CD14-positive monocyte (primary cell): ENCODE measurements around the gene PCDH15. TPM values are rescaled to one million over a fixed set of nuclear protein-coding genes. Genes with fewer than 3 reads are reported as not detected.

Experiments
- DNase-seq, 3 donors: peaks; one replicate each; pipeline ENCODE4 v3.0.0-alpha.2; 2011 to 2022
- H2AFZ ChIP-seq: 2 replicates; pipeline ENCODE4 v1.6.0; 2012; ENCODE audit warnings: mild to moderate bottlenecking, low read depth, low read length, inconsistent platforms; ENCODE audit not compliant: insufficient read depth, poor library complexity, severe bottlenecking
- H3K27ac ChIP-seq, 2 donors: 1 replicate in 1 of 2; 2 replicates in 1 of 2; pipeline ENCODE4 v1.5.1; 2012 to 2013; ENCODE audit warnings: low read length in 2 of 2, control low read depth in 1 of 2, inconsistent platforms in 1 of 2, low read depth in 1 of 2, mild to moderate bottlenecking in 1 of 2
- H3K27me3 ChIP-seq, 2 donors: one replicate each; pipeline versions ENCODE4 v1.6.0 to v1.6.1; 2011 to 2013; ENCODE audit warnings: low read length in 2 of 2; ENCODE audit not compliant: control insufficient read depth in 2 of 2, insufficient read depth in 2 of 2
- H3K36me3 ChIP-seq, 2 donors: replicated peaks in 1 of 2; 1 replicate in 1 of 2; 2 replicates in 1 of 2; pipeline versions ENCODE4 v1.5.1 to v1.6.1; 2012 to 2013; ENCODE audit warnings: low read length in 2 of 2, control low read depth in 1 of 2, inconsistent platforms in 1 of 2, mild to moderate bottlenecking in 1 of 2; ENCODE audit not compliant: insufficient read depth in 2 of 2, control insufficient read depth in 1 of 2
- H3K4me1 ChIP-seq, 2 donors: 1 replicate in 1 of 2; 2 replicates in 1 of 2; pipeline versions ENCODE4 v1.5.1 to v1.6.1; 2012 to 2013; ENCODE audit warnings: low read length in 2 of 2, control low read depth in 1 of 2, inconsistent platforms in 1 of 2, mild to moderate bottlenecking in 1 of 2, moderate library complexity in 1 of 2; ENCODE audit not compliant: insufficient read depth in 2 of 2, control insufficient read depth in 1 of 2
- H3K4me2 ChIP-seq: replicated peaks from 2 replicates; pipeline ENCODE3; 2012; ENCODE audit warnings: low read length, moderate library complexity, mild to moderate bottlenecking; ENCODE audit not compliant: poor library complexity, severe bottlenecking; ENCODE audit errors: extremely low read depth
- H3K4me3 ChIP-seq, 3 experiments: fragments of 200-600 bp in 1 of 3; sonication (generic) in 1 of 3; replicated peaks in 1 of 3; 1 replicate in 2 of 3; 2 replicates in 1 of 3; pipeline ENCODE4 v1.5.1; 2011 to 2013; ENCODE audit warnings: low read length in 3 of 3, mild to moderate bottlenecking in 3 of 3, control low read depth in 2 of 3, low read depth in 2 of 3, inconsistent platforms in 1 of 3, moderate library complexity in 1 of 3
- H3K79me2 ChIP-seq: 2 replicates; pipeline ENCODE4 v1.6.0; 2012; ENCODE audit warnings: mild to moderate bottlenecking, control low read depth, inconsistent platforms, low read length, moderate library complexity; ENCODE audit not compliant: insufficient read depth
- H3K9ac ChIP-seq: 2 replicates; pipeline ENCODE4 v1.6.0; 2017; ENCODE audit warnings: low read length, mild to moderate bottlenecking; ENCODE audit not compliant: insufficient read depth, poor library complexity, severe bottlenecking
- H3K9me3 ChIP-seq, 2 donors: replicated peaks in 1 of 2; 1 replicate in 1 of 2; 2 replicates in 1 of 2; pipeline versions ENCODE4 v1.5.1 to v1.6.1; 2012 to 2013; ENCODE audit warnings: low read length in 2 of 2, control low read depth in 1 of 2; ENCODE audit not compliant: control insufficient read depth in 1 of 2, insufficient read depth in 1 of 2
- H4K20me1 ChIP-seq: 2 replicates; pipeline ENCODE4 v1.6.0; 2012; ENCODE audit warnings: mild to moderate bottlenecking, low read length, control low read depth, moderate library complexity; ENCODE audit not compliant: insufficient read depth
- H3K27ac Mint-ChIP-seq, 7 donors: one replicate each; pipeline ENCODE4 v1.8.0; 2020; ENCODE audit warnings: mild to moderate bottlenecking in 7 of 7, mixed read lengths in 7 of 7, moderate library complexity in 6 of 7, inconsistent platforms in 2 of 7
- H3K27me3 Mint-ChIP-seq, 3 donors: one replicate each; pipeline ENCODE4 v1.8.0; 2021 to 2022; ENCODE audit warnings: low read depth in 3 of 3, mild to moderate bottlenecking in 3 of 3, mixed read lengths in 3 of 3, moderate library complexity in 3 of 3, inconsistent platforms in 1 of 3
- H3K36me3 Mint-ChIP-seq, 2 donors: one replicate each; pipeline ENCODE4 v1.8.0; 2020; ENCODE audit warnings: mixed read lengths in 2 of 2, inconsistent platforms in 1 of 2, mild to moderate bottlenecking in 1 of 2
- H3K4me1 Mint-ChIP-seq: one replicate; pipeline ENCODE4 v1.8.0; 2020; ENCODE audit warnings: mild to moderate bottlenecking, mixed read lengths
- H3K4me3 Mint-ChIP-seq, 2 donors: one replicate each; pipeline ENCODE4 v1.8.0; 2020; ENCODE audit warnings: mild to moderate bottlenecking in 2 of 2, mixed read lengths in 2 of 2, moderate library complexity in 1 of 2
- H3K9me3 Mint-ChIP-seq, 7 donors: one replicate each; pipeline ENCODE4 v1.8.0; 2020 to 2022; ENCODE audit warnings: mixed read lengths in 7 of 7, mild to moderate bottlenecking in 6 of 7, moderate library complexity in 6 of 7, inconsistent platforms in 2 of 7
- WGBS: methylation state at CpG from one replicate; pipeline ENCODE4 v1.1.5; 2013; ENCODE audit warnings: missing lambda C conversion rate; ENCODE audit not compliant: insufficient coverage; 5-methylcytosine and 5-hydroxymethylcytosine counted together
- intact Hi-C, 2 donors: fragments of 100-400 bp; cut with micrococcal nuclease; formaldehyde crosslinking; loops; one replicate each; pipeline versions ENCODE4 v1.15.0 to v1.15.1; 2023
- polyA plus RNA-seq, 3 donors: library from polyadenylated mRNA; depleted of rRNA in 1 of 3; unstranded in 2 of 3; stranded (reverse) in 1 of 3; fragments of 300-500 nt in 2 of 3; fragments of >200 nt in 1 of 3; fragmentation: Illumina TruSeq in 2 of 3; gene quantifications; 1 replicate in 2 of 3; 2 replicates in 1 of 3; pipeline ENCODE4 v1.2.3, GENCODE V29; 2012 to 2021
- TF ChIP-seq, protein P1 (sequence below): fragments of 200-600 bp; IDR thresholded peaks from one replicate; pipeline ENCODE4 v1.8.0; 2022; ENCODE audit warnings: antibody characterized with exemption, mild to moderate bottlenecking

Gene PCDH15
- polyA plus RNA-seq, 3 donors, result not detected

DNA sequence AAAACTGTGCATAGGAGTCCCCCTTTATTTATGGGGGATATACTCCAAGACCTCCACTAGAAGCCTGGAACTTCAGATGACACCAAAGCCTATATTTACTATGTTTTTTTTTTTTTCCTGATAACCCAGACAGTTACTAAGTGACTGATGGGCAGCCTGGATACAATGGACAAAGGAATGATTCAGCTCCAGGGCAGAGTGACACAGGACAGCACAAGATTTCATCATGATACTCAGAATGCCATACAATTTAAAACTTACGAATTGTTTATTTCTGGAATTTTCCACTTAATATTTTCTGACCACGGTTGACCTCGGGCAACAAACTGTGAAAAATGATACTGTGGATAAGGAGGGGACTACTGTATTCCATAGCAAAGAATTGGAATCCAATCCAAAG lies 843.6 kb downstream of the PCDH15 start:
- Histone ChIP-seq H3K9ac (no peak overlapping the region), H3K9me3 (peaks cover 6% of the 10 kb centered on the region in 2 donors), H2AFZ (no peak overlapping the region), H3K4me3 (no peak overlapping the region), H4K20me1 (no peaks in the 10 kb centered on the region), H3K36me3 (no peaks in the 10 kb centered on the region), H3K4me2 (no peak overlapping the region), H3K4me1 (no peaks in the 10 kb centered on the region), H3K79me2 (no peaks in the 10 kb centered on the region), H3K27ac (no peak overlapping the region), H3K27me3 (no peaks in the 10 kb centered on the region)
- intact Hi-C loops, result no loop called here
- TF ChIP-seq, protein P1, sequence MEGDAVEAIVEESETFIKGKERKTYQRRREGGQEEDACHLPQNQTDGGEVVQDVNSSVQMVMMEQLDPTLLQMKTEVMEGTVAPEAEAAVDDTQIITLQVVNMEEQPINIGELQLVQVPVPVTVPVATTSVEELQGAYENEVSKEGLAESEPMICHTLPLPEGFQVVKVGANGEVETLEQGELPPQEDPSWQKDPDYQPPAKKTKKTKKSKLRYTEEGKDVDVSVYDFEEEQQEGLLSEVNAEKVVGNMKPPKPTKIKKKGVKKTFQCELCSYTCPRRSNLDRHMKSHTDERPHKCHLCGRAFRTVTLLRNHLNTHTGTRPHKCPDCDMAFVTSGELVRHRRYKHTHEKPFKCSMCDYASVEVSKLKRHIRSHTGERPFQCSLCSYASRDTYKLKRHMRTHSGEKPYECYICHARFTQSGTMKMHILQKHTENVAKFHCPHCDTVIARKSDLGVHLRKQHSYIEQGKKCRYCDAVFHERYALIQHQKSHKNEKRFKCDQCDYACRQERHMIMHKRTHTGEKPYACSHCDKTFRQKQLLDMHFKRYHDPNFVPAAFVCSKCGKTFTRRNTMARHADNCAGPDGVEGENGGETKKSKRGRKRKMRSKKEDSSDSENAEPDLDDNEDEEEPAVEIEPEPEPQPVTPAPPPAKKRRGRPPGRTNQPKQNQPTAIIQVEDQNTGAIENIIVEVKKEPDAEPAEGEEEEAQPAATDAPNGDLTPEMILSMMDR, result no peak
- Mint-ChIP-seq H3K27ac (no peak overlapping the region), H3K4me3 (no peak overlapping the region), H3K27me3 (no peaks in the 10 kb centered on the region), H3K9me3 (peaks cover 0 to 4% (median 0%) of the 10 kb centered on the region in 7 donors), H3K4me1 (no peaks in the 10 kb centered on the region), H3K36me3 (no peaks in the 10 kb centered on the region)
- WGBS, result no CpG with 5 or more reads among the region's 3 CpGs
- DNase-seq, result no peak

GRCh38 chr10:53955091-53955490 lies 845.9 kb downstream of the PCDH15 start:
- H3K4me3 ChIP-seq, result no peak overlapping the region
- WGBS, result no CpG with 5 or more reads among the region's 6 CpGs

More at GRCh38 chr10:53955091-53955490, 845.9 kb downstream of the PCDH15 start:
- Mint-ChIP-seq H3K9me3 (peaks cover 0 to 9% (median 4%) of the 10 kb centered on the region in 7 donors), H3K4me1 (no peaks in the 10 kb centered on the region), H3K27me3 (no peaks in the 10 kb centered on the region), H3K36me3 (no peaks in the 10 kb centered on the region), H3K27ac (no peak overlapping the region), H3K4me3 (no peak overlapping the region)
- intact Hi-C loops, result no loop called here
- Histone ChIP-seq H3K4me1 (no peaks in the 10 kb centered on the region), H3K27me3 (no peaks in the 10 kb centered on the region), H2AFZ (no peak overlapping the region), H4K20me1 (no peaks in the 10 kb centered on the region), H3K27ac (no peak overlapping the region), H3K4me2 (no peak overlapping the region), H3K79me2 (no peaks in the 10 kb centered on the region), H3K9me3 (peaks cover 14 to 16% of the 10 kb centered on the region in 2 donors), H3K36me3 (no peaks in the 10 kb centered on the region), H3K9ac (no peak overlapping the region)
- TF ChIP-seq, protein P1, result no peak
- DNase-seq, result no peak
